ENCODE measurements around the gene GPR146.

Gene GPR146

GRCh38 chr7:1043552-1044188 lies 676 bp upstream of the GPR146 start:
- no peak for DNase-seq (ENCODE audit: low read depth in 2 of 2)

- DNase-seq (ENCODE audit: low read depth in 2 of 2), result no peak
Measured at GRCh38 chr7:1045069-1046063, 1.0 kb downstream of the GPR146 start.

GRCh38 chr7:1046722-1047679 lies 2.7 kb downstream of the GPR146 start:
- no peak for DNase-seq (ENCODE audit: low read depth in 2 of 2)

GRCh38 chr7:1049006-1049741 lies 4.8 kb downstream of the GPR146 start:
- no peak for DNase-seq (ENCODE audit: low read depth in 2 of 2)

GRCh38 chr7:1049801-1050200 lies 5.5 kb downstream of the GPR146 start:
- DNase-seq (ENCODE audit: low read depth in 2 of 2), result no peak

- no peak for DNase-seq (ENCODE audit: low read depth in 2 of 2)
Measured at GRCh38 chr7:1050254-1050906, 6.0 kb downstream of the GPR146 start.

GRCh38 chr7:1050956-1051690 lies 6.8 kb downstream of the GPR146 start:
- no peak for DNase-seq (ENCODE audit: low read depth in 2 of 2)

- no peak for DNase-seq (ENCODE audit: low read depth in 2 of 2)
Measured at GRCh38 chr7:1052031-1052818, 7.9 kb downstream of the GPR146 start.

GRCh38 chr7:1053002-1053411 lies 8.7 kb downstream of the GPR146 start:
- DNase-seq (ENCODE audit: low read depth in 2 of 2), result no peak

GRCh38 chr7:1053816-1054370 lies 9.5 kb downstream of the GPR146 start:
- DNase-seq (ENCODE audit: low read depth in 2 of 2), result no peak

- DNase-seq (ENCODE audit: low read depth in 2 of 2), result no peak
Measured at GRCh38 chr7:1054438-1054837, 10.1 kb downstream of the GPR146 start.

- DNase-seq (ENCODE audit: low read depth in 2 of 2), result no peak
Measured at GRCh38 chr7:1054861-1055450, 10.6 kb downstream of the GPR146 start.

GRCh38 chr7:1055491-1055955 lies 11.2 kb downstream of the GPR146 start:
- no peak for DNase-seq (ENCODE audit: low read depth in 2 of 2)

- no peak for DNase-seq (ENCODE audit: low read depth in 2 of 2)
Measured at GRCh38 chr7:1055956-1056784, 11.8 kb downstream of the GPR146 start.

GRCh38 chr7:1056785-1057410 lies 12.6 kb downstream of the GPR146 start:
- DNase-seq (ENCODE audit: low read depth in 2 of 2), result no peak

GRCh38 chr7:1057416-1058291 lies 13.3 kb downstream of the GPR146 start:
- DNase-seq (ENCODE audit: low read depth in 2 of 2), result no peak

Measured in activated CD8-positive, alpha-beta memory T cell treated with anti-CD3 and anti-CD28 coated beads for 4 hours (primary cell).